Activated T-cell treated with anti-CD3 and anti-CD28 coated beads, Interleukin-2, amount 50 U/mL, for 72 hours (primary cell): ENCODE measurements around the gene CHDH. TPM values are rescaled to one million over a fixed set of nuclear protein-coding genes. Genes with fewer than 3 reads are reported as not detected.

Experiments
- ATAC-seq, 2 donors: fragments of 150-1000 bp; cut with Tn5 transposase; replicated peaks in 1 of 2; 2 replicates each; pipeline ENCODE4 v1.10.0; 2021; ENCODE audit warnings: moderate library complexity in 2 of 2, mild to moderate bottlenecking in 1 of 2
- DNase-seq, 2 donors: peaks; one replicate each; pipeline ENCODE4 v3.0.0; 2021 to 2022; ENCODE audit warnings: mixed read lengths in 1 of 2
- H3K27ac Mint-ChIP-seq: one replicate; pipeline ENCODE4 v1.8.0; 2022; ENCODE audit warnings: mild to moderate bottlenecking, moderate library complexity, mixed read lengths
- H3K27me3 Mint-ChIP-seq: one replicate; pipeline ENCODE4 v1.8.0; 2022; ENCODE audit warnings: low read depth, mixed read lengths
- H3K36me3 Mint-ChIP-seq, 2 donors: one replicate each; pipeline ENCODE4 v1.8.0; 2022; ENCODE audit warnings: mixed read lengths in 2 of 2, mild to moderate bottlenecking in 1 of 2; ENCODE audit not compliant: insufficient read depth in 2 of 2
- H3K4me1 Mint-ChIP-seq: one replicate; pipeline ENCODE4 v1.8.0; 2022; ENCODE audit warnings: low read depth, mixed read lengths
- H3K4me3 Mint-ChIP-seq, 2 donors: one replicate each; pipeline ENCODE4 v1.8.0; 2022; ENCODE audit warnings: mild to moderate bottlenecking in 2 of 2, mixed read lengths in 2 of 2, moderate library complexity in 2 of 2
- H3K9me3 Mint-ChIP-seq, 2 donors: one replicate each; pipeline ENCODE4 v1.8.0; 2022; ENCODE audit warnings: mixed read lengths in 2 of 2
- total RNA-seq, 2 donors: library from RNA; stranded (reverse); gene quantifications; one replicate each; pipeline ENCODE4 v1.2.3, GENCODE V29; 2022

The CHDH gene
- total RNA-seq, 2 donors from 2014 or later, result 0.69 to 0.89 TPM

GRCh38 chr3:53776494-53777101, 69.6 kb downstream of the CHDH start:
- Mint-ChIP-seq H3K4me3 (no peak overlapping the region), H3K27ac (peak overlapping the region; percentile 4), H3K27me3 (peaks cover 16% of the 10 kb centered on the region), H3K4me1 (no peaks in the 10 kb centered on the region), H3K36me3 (no peaks in the 10 kb centered on the region), H3K9me3 (no peaks in the 10 kb centered on the region)
- ATAC-seq (no peak), DNase-seq (no peak)

GRCh38 chr3:53775834-53776251, 70.4 kb downstream of the CHDH start:
- H3K36me3 Mint-ChIP-seq, result no peaks in the 10 kb centered on the region
- H3K9me3 Mint-ChIP-seq, result no peaks in the 10 kb centered on the region
- ATAC-seq (no peak), DNase-seq (no peak)
- no peaks in the 10 kb centered on the region for H3K4me1 Mint-ChIP-seq
- H3K27ac Mint-ChIP-seq, result no peak overlapping the region
- H3K4me3 Mint-ChIP-seq, result no peak overlapping the region
- H3K27me3 Mint-ChIP-seq, result peaks cover 22% of the 10 kb centered on the region

- peaks cover 30% of the 10 kb centered on the region for H3K27me3 Mint-ChIP-seq
- H3K36me3 Mint-ChIP-seq, result no peaks in the 10 kb centered on the region
- H3K9me3 Mint-ChIP-seq, result no peaks in the 10 kb centered on the region
- no peak overlapping the region for H3K4me3 Mint-ChIP-seq
- no peak overlapping the region for H3K27ac Mint-ChIP-seq
- no peak for DNase-seq
- no peaks in the 10 kb centered on the region for H3K4me1 Mint-ChIP-seq
- ATAC-seq, result no peak
Measured at GRCh38 chr3:53775018-53775417, 71.2 kb downstream of the CHDH start.

- no peak overlapping the region for H3K27ac Mint-ChIP-seq
- no peak for ATAC-seq
- H3K27me3 Mint-ChIP-seq, result peaks cover 35% of the 10 kb centered on the region
- H3K4me3 Mint-ChIP-seq, result no peak overlapping the region
- no peaks in the 10 kb centered on the region for H3K9me3 Mint-ChIP-seq
- no peak for DNase-seq
- H3K4me1 Mint-ChIP-seq, result no peaks in the 10 kb centered on the region
- H3K36me3 Mint-ChIP-seq, result no peaks in the 10 kb centered on the region
Measured at GRCh38 chr3:53774414-53774813, 71.8 kb downstream of the CHDH start.

GRCh38 chr3:53773611-53774368, 72.4 kb downstream of the CHDH start:
- ATAC-seq (no peak), DNase-seq (no peak)
- H3K9me3 Mint-ChIP-seq, result no peaks in the 10 kb centered on the region
- H3K4me3 Mint-ChIP-seq, result no peak overlapping the region
- H3K4me1 Mint-ChIP-seq, result no peaks in the 10 kb centered on the region
- H3K27me3 Mint-ChIP-seq, result peaks cover 35% of the 10 kb centered on the region
- H3K36me3 Mint-ChIP-seq, result no peaks in the 10 kb centered on the region
- H3K27ac Mint-ChIP-seq, result no peak overlapping the region

GRCh38 chr3:53773021-53773436, 73.2 kb downstream of the CHDH start:
- Mint-ChIP-seq H3K36me3 (no peaks in the 10 kb centered on the region), H3K4me1 (no peaks in the 10 kb centered on the region), H3K9me3 (no peaks in the 10 kb centered on the region), H3K27me3 (peaks cover 35% of the 10 kb centered on the region), H3K4me3 (no peak overlapping the region), H3K27ac (no peak overlapping the region)
- DNase-seq (no peak), ATAC-seq (no peak)

- Mint-ChIP-seq H3K36me3 (no peaks in the 10 kb centered on the region), H3K9me3 (no peaks in the 10 kb centered on the region), H3K4me3 (no peak overlapping the region), H3K4me1 (no peaks in the 10 kb centered on the region), H3K27me3 (peaks cover 35% of the 10 kb centered on the region), H3K27ac (no peak overlapping the region)
- no peak for ATAC-seq
- DNase-seq, result no peak
Measured at GRCh38 chr3:53772562-53772961, 73.7 kb downstream of the CHDH start.

- Mint-ChIP-seq H3K36me3 (no peaks in the 10 kb centered on the region), H3K9me3 (no peaks in the 10 kb centered on the region), H3K4me3 (no peak overlapping the region), H3K27ac (no peak overlapping the region), H3K27me3 (peaks cover 34% of the 10 kb centered on the region), H3K4me1 (no peaks in the 10 kb centered on the region)
- ATAC-seq (no peak), DNase-seq (no peak)
Measured at GRCh38 chr3:53768478-53769459, 77.5 kb downstream of the CHDH start.

- ATAC-seq (no peak), DNase-seq (no peak)
- H3K27ac Mint-ChIP-seq, result no peak overlapping the region
- no peak overlapping the region for H3K4me3 Mint-ChIP-seq
- H3K9me3 Mint-ChIP-seq, result no peaks in the 10 kb centered on the region
- H3K27me3 Mint-ChIP-seq, result peaks cover 29% of the 10 kb centered on the region
- no peaks in the 10 kb centered on the region for H3K36me3 Mint-ChIP-seq
- no peaks in the 10 kb centered on the region for H3K4me1 Mint-ChIP-seq
Measured at GRCh38 chr3:53766706-53767105, 79.5 kb downstream of the CHDH start.

GRCh38 chr3:53765753-53766152, 80.5 kb downstream of the CHDH start:
- Mint-ChIP-seq H3K9me3 (no peaks in the 10 kb centered on the region), H3K27me3 (peaks cover 21% of the 10 kb centered on the region), H3K36me3 (no peaks in the 10 kb centered on the region), H3K4me1 (no peaks in the 10 kb centered on the region), H3K27ac (no peak overlapping the region), H3K4me3 (no peak overlapping the region)
- DNase-seq (no peak), ATAC-seq (no peak)

- ATAC-seq, result no peak
- no peaks in the 10 kb centered on the region for H3K4me1 Mint-ChIP-seq
- H3K27me3 Mint-ChIP-seq, result peaks cover 16% of the 10 kb centered on the region
- no peak overlapping the region for H3K4me3 Mint-ChIP-seq
- DNase-seq, result no peak
- no peak overlapping the region for H3K27ac Mint-ChIP-seq
- no peaks in the 10 kb centered on the region for H3K9me3 Mint-ChIP-seq
- H3K36me3 Mint-ChIP-seq, result no peaks in the 10 kb centered on the region
Measured at GRCh38 chr3:53764026-53764775, 82.0 kb downstream of the CHDH start.

GRCh38 chr3:53763353-53763752, 82.9 kb downstream of the CHDH start:
- H3K27me3 Mint-ChIP-seq, result peaks cover 16% of the 10 kb centered on the region
- no peak for DNase-seq
- no peaks in the 10 kb centered on the region for H3K9me3 Mint-ChIP-seq
- H3K4me1 Mint-ChIP-seq, result no peaks in the 10 kb centered on the region
- no peak overlapping the region for H3K27ac Mint-ChIP-seq
- H3K4me3 Mint-ChIP-seq, result no peak overlapping the region
- no peak for ATAC-seq
- H3K36me3 Mint-ChIP-seq, result no peaks in the 10 kb centered on the region
